Right atrium auricular region (tissue), 2 donors: ENCODE results near the gene AKR1D1. TPM values are rescaled to one million over a fixed set of nuclear protein-coding genes. Genes with fewer than 3 reads are reported as not detected.

Experiments used
- DNase-seq: peaks from one replicate; pipeline ENCODE4 v3.0.0-alpha.2; 2019; ENCODE audit warnings: low spot score
- H3K27ac ChIP-seq, 2 donors: fragments of 200-600 bp; sonication (generic); 1 replicate in 1 of 2; 2 replicates in 1 of 2; pipeline ENCODE4 v1.5.1; 2016 to 2019
- H3K27me3 ChIP-seq, 2 donors: fragments of 200-600 bp; sonication (generic); one replicate each; pipeline versions ENCODE4 v1.5.1 to v1.6.0; 2017 to 2019
- H3K36me3 ChIP-seq: fragments of 200-600 bp; sonication (generic); one replicate; pipeline ENCODE4 v1.5.1; 2016
- H3K4me1 ChIP-seq, 2 donors: fragments of 200-600 bp; sonication (generic); one replicate each; pipeline versions ENCODE4 v1.5.1 to v1.6.0; 2017 to 2019
- H3K4me3 ChIP-seq, 2 donors: fragments of 200-600 bp; sonication (generic); 1 replicate in 1 of 2; 2 replicates in 1 of 2; pipeline ENCODE4 v1.5.1; 2017 to 2019; ENCODE audit warnings: mild to moderate bottlenecking in 1 of 2, moderate library complexity in 1 of 2
- H3K9me3 ChIP-seq, 2 donors: fragments of 200-600 bp; sonication (generic); one replicate each; pipeline ENCODE4 v1.5.1; 2019
- CTCF ChIP-seq, 2 donors: fragments of 200-600 bp; sonication (generic); IDR thresholded peaks; one replicate each; pipeline ENCODE4 v1.5.1; 2019; ENCODE audit warnings: antibody characterized with exemption in 2 of 2
- total RNA-seq, 2 donors: library from RNA; depleted of rRNA; stranded (reverse); fragments of >200 nt; gene quantifications; one replicate each; pipeline ENCODE4 v1.1.0, GENCODE V29; 2016

AKR1D1 gene
- total RNA-seq, 2 donors from 2014 or later, result not detected

- H3K4me1 ChIP-seq, result no peaks in the 10 kb centered on the region
- no peak for DNase-seq
- no peaks in the 10 kb centered on the region for H3K36me3 ChIP-seq
- no peak overlapping the region for H3K4me3 ChIP-seq
- H3K27me3 ChIP-seq, result no peaks in the 10 kb centered on the region
- TF ChIP-seq CTCF (IDR thresholded peaks at IDR 0.05), result no peak
- H3K27ac ChIP-seq, result no peak overlapping the region
- H3K9me3 ChIP-seq, result no peaks in the 10 kb centered on the region
Observed at GRCh38 chr7:138116141-138116540, 39.9 kb downstream of the AKR1D1 start.

GRCh38 chr7:138116892-138117291 is 40.6 kb downstream of the AKR1D1 start:
- no peaks in the 10 kb centered on the region for H3K9me3 ChIP-seq
- DNase-seq, result no peak
- no peak overlapping the region for H3K27ac ChIP-seq
- no peaks in the 10 kb centered on the region for H3K4me1 ChIP-seq
- no peaks in the 10 kb centered on the region for H3K36me3 ChIP-seq
- H3K27me3 ChIP-seq, result no peaks in the 10 kb centered on the region
- no peak for TF ChIP-seq CTCF (IDR thresholded peaks at IDR 0.05)
- H3K4me3 ChIP-seq, result no peak overlapping the region

GRCh38 chr7:138120140-138120827 is 44.0 kb downstream of the AKR1D1 start:
- Histone ChIP-seq H3K4me1 (no peaks in the 10 kb centered on the region), H3K36me3 (no peaks in the 10 kb centered on the region)
- no peak for TF ChIP-seq CTCF (IDR thresholded peaks at IDR 0.05)

GRCh38 chr7:138122162-138122561 is 45.9 kb downstream of the AKR1D1 start:
- Histone ChIP-seq H3K4me1 (no peaks in the 10 kb centered on the region), H3K4me3 (no peak overlapping the region), H3K27ac (no peak overlapping the region), H3K27me3 (no peaks in the 10 kb centered on the region), H3K9me3 (no peaks in the 10 kb centered on the region), H3K36me3 (no peaks in the 10 kb centered on the region)
- DNase-seq, result no peak
- TF ChIP-seq CTCF (IDR thresholded peaks at IDR 0.05), result no peak

More at GRCh38 chr7:138120140-138120827, 44.0 kb downstream of the AKR1D1 start:
- Histone ChIP-seq H3K27me3 (no peaks in the 10 kb centered on the region), H3K27ac (no peak overlapping the region), H3K4me3 (no peak overlapping the region), H3K9me3 (no peaks in the 10 kb centered on the region)
- DNase-seq, result no peak

GRCh38 chr7:138125119-138125518 is 48.9 kb downstream of the AKR1D1 start:
- DNase-seq, result no peak
- Histone ChIP-seq H3K4me1 (no peaks in the 10 kb centered on the region), H3K27me3 (no peaks in the 10 kb centered on the region), H3K4me3 (no peak overlapping the region), H3K27ac (no peak overlapping the region), H3K36me3 (no peaks in the 10 kb centered on the region), H3K9me3 (no peaks in the 10 kb centered on the region)
- no peak for TF ChIP-seq CTCF (IDR thresholded peaks at IDR 0.05)

GRCh38 chr7:138125598-138126111 is 49.4 kb downstream of the AKR1D1 start:
- Histone ChIP-seq H3K9me3 (no peaks in the 10 kb centered on the region), H3K27ac (no peak overlapping the region)
- no peak for TF ChIP-seq CTCF (IDR thresholded peaks at IDR 0.05)

More at GRCh38 chr7:138125598-138126111, 49.4 kb downstream of the AKR1D1 start:
- no peak overlapping the region for H3K4me3 ChIP-seq
- H3K36me3 ChIP-seq, result no peaks in the 10 kb centered on the region
- H3K27me3 ChIP-seq, result no peaks in the 10 kb centered on the region
- no peak for DNase-seq
- H3K4me1 ChIP-seq, result no peaks in the 10 kb centered on the region
